GM21737 (cell line): Measurements from ENCODE around the gene RPS23.

ENCODE experiments used
- ATAC-seq: cut with Tn5 transposase; IDR thresholded peaks from one replicate; pipeline ENCODE4 v1.9.1; 2021; ENCODE audit warnings: mild to moderate bottlenecking, moderate library complexity; ENCODE audit not compliant: unreplicated experiment

RPS23 gene

DNA sequence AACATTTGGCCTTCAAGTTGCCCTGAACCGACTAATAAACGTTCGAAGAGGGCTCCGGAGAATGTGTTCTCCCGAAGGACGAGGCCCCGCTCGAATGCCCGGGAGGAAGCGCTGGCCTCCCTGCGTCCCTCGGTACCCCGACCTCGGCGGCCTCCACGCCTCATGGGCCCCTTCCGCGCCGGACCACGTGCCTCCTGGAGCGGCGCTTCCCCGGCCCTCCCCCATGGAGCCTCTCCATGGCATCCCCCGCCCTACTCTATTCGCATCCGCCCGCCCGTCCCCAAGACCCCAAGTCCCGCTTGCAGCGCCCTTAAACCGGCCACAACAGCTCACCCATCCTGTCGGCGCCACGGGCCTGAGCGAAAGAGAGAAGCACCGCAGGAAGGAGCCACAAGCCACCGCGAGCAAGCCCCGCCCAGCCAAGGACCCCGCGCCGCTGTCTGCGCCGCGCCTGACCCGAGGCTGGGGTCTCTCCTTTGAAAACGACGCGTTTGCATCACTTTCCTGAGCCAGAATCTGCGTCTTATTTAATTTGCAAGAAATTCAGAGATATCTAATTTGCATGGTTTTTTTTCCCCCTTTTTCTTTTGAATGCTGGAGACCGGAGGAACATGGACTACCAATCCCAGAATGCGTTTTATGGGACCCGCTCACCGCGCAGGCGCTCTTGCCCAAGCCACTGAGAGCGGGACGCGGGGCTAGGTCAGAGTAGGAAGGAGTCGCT is at the start of gene RPS23:
RPS23 (minus strand) TSS at position 368 of the 724 bp plus-strand sequence; CDS start at position 337, 31 bp downstream.
- peak; percentile 95 for ATAC-seq

DNA sequence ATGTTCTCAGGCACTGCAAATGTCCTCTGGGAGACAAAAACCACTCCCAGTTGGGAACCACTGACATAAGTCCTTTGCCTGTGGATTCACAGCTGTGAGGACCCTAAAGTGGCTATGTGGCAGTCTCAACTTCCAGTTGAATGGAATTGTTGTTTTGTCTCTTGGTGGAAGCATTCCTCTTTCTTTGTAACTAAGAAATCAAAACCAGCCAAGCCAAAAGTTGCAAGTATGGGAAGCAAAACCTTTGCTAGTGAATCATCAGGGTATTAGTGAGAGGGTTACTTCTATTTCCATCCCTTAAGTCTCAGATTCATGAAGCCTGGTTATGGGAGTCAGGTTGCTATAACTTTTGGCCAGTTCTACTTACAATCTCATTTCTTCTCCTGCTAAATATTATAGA is 49.8 kb upstream of the RPS23 start:
- no peak for ATAC-seq

DNA sequence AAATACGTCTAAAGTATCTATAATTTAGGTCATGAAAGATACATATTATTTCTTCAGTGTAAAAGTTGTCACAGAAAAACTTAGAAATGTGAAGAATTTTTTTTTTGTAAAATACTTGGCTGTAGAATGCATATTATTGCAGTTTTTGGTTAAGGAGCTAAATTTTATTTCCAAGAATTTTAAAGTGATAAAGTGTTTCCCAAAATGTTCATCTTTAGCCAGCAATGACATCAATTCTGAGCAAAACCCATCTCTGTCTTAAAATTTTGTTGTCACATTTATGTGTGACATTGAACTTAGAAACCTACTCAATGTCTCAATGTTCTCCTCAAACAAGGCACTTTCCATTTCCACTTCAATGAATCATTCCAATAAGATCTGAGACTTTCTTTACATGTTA is 47.8 kb upstream of the RPS23 start:
- ATAC-seq = no peak

DNA sequence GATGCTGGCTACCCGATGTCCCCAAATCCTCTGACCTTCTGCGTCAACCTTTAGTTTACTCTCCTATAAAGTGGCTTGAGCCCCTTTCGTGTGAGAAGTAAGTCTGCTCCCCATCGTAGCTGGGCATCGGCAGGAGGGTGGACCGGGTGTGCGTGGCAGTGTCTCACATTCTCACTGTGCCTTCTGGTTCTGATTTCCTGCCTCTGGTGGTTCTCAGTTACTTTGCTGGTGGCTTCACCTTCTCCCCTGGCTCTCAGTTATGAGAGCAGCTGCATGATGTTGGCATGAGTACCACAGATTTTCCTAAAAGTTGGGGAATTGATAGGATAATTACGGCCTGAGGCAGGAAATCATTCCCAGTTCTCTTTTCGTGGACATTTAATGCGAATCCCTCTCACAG is 47.0 kb upstream of the RPS23 start:
- no peak for ATAC-seq

DNA sequence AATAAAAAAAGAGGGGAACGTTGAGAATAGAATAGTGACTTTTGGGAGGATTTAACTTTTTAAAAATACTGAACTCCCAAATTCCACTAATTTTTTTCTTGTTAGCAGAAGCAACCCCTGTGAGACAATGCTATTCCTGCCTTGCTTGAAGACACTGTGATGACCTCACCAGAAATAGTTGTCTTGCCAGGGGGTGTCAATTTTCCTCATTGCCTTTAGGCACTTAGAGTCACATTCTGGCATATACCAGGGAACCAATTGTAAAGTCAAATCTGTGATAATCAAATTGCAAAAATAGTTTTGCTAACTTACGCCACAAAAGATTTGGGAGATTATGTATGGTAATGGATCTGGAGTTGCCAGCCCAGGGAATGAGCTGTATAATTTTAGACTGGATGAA is 42.8 kb upstream of the RPS23 start:
- ATAC-seq = no peak

DNA sequence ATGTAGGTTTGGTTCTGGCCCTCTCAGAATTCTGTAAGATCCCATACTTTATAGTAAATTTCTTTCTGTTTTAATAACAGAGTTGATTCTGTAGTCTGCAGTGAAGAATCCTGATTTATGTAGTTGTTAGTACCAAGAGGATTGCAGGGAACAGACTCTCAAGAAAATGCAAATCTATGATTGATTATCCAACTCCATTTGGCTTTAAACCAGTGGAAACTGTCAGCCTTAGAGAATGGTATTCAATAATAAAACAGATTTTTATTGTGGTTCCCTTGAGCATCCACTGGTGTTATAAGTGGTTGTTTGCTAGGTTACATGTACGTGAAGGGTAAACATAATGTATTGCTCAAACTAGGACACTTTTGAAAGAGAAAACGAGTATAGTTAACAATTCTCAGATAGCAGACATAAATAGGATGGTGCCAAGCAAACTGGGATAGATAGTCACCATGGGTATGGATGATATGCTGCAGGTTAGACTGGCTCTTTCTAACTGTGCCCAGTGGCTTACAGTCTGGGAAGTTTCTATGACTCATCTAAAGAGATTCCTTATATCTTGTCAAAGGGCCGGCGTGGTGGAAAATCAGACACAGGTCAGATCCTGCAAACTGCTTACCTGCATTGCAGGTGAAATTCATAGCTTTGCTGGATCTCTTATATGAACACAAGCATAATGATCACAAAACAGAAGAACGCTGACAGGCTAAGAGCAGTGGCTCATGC is 41.7 kb upstream of the RPS23 start:
- no peak for ATAC-seq

DNA sequence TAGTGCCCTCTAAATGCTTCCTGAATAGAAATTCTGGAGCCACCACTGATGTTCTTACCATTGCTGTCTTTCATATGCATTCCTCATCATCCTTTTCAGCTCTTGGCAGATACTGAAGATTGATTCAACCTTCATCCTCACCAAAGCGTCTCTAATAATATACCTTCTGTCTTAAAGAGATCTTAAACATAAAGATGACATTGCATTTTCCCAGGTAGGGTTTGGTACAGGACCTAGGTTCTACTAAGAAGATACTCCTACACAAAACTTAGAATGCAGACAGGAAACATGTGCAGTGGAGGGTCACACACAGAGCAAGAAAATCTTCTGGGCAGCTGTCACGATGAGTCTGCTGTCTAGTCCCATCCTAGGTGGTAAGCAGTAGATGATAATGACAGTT is 41.0 kb upstream of the RPS23 start:
- no peak for ATAC-seq

DNA sequence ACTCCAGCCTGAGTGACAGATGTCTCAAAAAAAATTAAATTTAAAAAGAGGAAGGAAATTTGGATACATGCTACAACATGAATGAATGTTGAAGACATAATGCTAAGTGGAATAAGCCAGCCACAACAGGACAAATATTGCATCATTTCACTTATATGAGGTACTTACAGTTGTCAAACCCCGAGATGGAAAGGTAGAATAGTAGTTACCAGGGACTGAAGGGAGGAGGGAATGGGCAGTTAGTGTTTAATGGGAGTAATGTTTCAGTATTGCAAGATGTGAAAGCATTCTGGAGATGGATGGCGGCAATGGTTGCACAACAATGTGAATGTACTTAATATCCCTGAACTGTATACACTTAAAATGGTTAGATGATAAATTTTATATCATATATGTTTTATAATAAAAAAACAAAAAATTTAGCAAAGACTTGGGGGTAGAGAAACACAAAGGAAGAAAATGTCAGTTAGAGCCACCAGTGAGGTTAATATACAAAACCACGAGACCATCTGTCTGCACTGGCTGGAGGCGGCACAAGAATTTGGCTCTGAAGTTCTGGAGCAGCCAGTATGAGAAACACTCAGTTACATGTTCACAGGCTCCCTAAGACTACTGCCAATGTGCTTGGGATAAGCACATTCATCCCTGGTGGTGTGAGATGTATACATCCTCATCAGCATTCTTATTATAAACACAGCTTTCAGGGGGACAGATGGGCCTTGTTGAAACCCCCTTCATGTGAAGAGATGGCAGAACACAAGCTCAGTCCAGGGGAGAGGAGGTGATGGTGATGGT is 37.0 kb upstream of the RPS23 start:
- ATAC-seq = no peak

DNA sequence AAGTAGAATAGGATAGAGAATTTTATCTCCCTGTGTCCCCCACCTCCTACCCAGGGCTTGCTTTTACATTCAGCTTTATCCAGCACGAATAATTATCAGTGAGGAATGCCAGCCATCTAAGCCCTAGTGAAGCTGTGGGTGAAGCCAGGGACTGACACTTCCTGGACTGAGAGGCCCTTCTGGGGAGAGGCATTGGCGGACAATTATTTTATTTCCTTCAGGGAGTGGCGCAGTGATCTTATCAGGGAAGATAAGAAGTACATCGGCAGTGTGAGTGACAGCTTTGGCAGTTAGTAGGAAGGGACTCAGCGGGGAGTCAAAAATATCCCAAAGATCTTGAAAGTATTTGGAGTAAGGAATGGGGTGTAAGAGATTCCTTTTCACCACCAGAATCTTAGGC is 34.9 kb upstream of the RPS23 start:
- ATAC-seq = no peak

DNA sequence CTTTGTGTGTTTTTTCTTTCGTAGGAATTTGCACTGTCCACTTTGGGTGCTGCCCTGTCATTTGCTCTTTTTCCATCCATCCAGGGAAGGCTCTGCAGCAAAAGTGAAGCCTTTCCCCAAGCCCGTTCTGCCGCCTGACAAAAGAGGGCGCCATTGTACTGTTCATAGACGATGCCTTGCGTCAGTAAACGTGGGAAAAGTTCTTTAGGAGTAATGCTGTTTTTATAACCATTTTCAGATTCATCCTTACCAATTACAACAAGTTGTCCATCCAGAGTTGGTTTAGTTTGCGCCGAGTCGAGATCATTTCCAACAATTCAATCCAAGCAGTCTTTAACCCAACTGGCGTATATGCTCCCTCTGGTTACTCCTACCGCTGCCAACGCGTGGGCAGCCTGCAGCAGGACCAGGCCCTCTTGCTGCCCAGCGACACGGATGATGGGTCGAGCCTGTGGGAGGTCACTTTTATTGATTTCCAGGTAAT is 34.3 kb upstream of the RPS23 start:
- ATAC-seq = no peak

DNA sequence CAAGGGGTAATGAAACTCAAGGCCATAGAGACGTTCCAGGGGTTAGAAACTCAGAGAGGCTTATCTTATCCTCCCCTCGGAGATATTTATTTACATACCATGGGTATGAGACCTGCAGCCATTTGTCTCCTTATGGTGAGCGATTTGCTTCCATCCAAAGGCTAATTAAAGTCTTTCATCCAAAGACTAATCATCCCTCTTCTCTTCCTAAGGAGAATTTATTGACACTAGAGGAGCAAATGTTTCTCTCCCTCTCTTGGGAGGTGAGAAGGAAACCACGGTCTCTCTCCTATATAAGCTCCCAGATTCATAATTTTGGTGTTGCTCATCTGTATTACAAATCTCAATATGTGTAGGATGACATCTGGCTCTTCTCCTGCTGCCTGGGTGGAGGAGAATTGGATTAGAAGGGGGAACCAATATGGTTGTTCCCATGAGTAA is 31.0 kb upstream of the RPS23 start:
- no peak for ATAC-seq

DNA sequence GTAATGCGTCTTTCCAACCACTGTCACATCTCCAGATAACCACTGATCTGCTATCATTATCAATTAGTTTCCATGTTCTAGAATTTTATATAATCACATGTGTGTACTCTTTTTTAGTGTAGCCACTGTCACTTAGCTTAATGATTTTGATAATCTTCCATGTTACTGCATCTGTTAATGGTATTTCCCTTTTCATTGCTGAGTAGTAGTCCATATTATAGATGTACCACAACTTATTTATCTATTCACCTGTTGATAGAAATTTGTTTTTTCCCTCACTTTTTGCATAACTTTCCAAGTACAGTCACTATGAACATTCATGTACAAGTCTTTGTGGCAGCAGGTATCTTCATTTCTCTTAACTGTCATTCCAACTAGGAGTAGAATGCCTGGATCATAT is 30.3 kb upstream of the RPS23 start:
- no peak for ATAC-seq

DNA sequence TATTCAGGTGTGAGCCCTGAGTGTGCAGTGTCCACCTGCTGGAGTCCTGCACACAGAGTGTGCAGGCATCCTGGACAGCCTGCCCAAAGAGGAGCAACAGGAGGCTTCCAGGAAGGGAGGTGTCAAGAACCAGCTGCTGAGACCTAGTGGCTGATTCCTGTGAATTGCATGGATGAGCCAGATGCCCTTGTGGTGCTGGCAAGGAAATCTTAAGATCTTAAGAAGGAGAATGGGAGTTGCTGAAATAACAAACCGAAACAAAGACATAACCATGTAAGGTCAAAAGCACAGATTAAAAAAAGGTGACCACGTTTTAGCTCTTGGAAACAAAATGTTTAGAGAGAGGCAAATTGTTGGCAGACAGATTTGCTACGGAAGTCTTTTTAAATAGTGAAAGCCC is 29.3 kb upstream of the RPS23 start:
- ATAC-seq = no peak

DNA sequence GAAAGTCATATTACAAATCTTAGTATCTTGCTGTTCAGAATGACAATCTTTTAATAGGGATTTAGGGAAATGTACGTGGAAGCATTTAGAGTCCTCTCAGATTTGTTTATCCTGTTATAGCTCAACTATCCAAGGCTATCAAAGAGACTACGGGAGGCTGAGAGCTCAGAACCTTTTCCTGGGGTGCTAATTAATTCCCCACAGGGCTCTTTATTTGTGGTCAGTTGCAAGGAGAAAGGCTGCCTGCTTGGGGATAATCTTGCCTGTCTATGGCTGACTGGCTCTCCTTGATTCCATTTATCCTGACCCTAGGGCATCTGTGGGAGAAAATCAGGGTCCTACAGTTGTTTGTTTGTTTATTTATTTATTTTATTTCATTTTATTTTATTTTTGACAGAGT is 28.0 kb upstream of the RPS23 start:
- ATAC-seq = no peak

DNA sequence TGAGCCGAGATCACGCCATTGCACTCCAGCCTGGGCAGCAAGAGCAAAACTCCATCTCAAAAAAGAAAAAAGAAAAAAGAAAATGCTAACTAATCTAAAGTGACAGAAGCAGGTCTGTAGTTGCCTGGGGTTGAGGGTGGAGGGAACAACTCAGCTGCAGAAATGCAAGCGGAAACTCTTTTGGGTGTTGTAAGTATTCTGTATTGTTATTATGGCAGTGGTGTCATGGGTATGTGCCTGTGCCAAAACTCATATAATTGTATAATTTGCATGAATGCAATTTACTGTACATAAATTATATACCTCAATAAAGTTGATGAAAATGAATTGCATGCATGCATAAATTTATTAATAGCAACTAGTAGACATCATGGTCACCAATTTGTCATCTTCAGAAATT is 23.0 kb upstream of the RPS23 start:
- ATAC-seq = no peak

DNA sequence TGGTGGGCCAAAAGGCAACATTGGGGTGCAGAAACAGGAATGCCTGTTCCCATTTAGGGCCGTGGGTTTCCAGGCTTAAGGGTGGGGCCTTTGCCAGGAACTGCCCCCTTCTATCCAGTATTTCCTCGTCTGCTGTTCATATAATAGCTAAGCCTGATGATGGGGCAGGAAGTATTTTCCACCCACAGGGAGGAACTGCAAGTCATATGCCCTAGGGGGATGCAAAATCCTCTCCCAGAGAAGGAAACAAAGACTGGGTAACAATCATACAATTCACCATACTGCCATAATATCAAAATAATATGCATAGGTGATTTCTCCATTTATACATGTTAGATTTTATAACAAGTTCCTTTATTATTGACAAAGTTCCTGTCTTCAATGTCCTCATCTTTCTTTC is 20.5 kb upstream of the RPS23 start:
- no peak for ATAC-seq

DNA sequence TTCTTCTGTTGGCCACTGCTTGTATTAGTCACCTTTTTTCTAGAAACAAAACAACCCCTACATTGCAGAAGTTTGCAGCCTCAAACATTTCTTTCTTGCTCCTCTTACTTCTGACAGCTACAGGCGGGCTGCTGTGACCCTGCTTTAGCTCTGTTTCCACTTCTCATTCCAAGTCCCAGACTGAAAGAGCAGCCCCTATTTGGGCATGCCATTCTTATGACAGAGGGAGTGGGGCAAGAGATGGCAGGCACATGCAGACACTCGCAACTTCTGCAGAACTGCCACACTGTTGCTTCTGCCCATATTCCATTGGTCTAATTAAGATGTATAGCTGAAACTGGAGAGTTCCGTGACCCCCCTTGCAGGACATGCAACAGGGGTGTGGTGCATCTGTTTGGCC is 19.6 kb upstream of the RPS23 start:
- ATAC-seq = no peak

DNA sequence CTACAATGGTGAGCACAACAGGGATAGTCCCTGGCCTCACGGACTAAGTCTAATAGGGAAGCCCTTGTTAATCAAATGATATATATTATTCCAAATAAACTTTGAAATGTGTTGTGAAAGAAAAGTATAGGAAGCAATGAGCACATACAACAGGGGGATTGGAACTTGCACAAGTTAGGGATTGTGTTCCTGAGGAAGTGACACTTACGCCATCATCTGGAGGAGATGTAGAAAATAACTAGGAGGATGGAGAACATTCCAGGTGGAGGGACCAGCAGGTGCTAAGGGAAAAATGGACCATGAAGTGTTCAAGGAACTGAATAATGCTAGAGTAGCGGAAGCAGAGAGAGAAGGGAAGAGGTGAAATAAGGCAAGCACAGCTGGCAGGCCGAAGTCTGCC is 18.8 kb upstream of the RPS23 start:
- ATAC-seq = no peak

DNA sequence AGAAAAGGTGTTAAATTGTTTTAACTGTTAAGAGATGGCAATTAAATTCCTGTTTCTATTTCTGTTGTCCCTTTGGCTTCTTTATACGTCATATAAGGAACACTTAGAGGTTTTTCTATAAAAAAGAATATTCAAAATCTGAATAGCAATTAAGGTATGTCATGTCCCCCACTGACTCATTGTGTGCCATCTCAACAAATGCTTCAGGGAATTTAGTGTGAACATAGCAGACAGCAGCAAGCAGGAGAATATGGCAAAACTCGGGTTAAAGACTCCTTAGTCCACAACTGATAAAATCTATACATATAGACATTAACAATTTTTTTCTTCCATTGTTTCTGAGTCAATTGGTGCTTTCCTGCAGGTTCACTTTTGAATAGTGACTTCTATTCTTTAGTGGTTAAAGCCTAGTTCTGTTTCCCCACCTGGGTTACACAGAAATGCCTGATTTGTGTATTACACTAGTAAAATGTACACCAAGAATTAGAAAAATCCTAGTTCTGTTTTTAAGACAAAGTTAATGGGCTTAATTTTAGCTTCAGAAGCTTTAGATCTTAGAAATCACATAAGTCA is 17.9 kb upstream of the RPS23 start:
- no peak for ATAC-seq

DNA sequence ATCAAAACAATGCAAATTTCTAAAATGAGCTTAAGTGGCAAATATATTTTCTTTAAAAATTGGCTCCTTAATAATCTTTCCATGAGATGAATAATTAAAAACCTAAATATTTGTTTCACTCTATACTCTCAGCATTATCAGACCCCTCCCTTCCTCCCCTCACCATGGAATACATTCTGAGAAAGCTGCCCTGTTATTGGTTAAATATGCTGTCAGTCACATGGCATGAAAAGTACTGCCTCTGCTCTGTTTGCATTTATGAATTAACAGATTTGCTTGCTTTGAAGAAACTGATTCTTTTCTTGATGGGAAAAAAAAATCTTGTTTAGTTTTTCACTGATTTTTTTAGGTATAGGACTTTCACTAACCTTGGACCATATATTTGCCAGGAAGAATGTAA is 17.0 kb upstream of the RPS23 start:
- no peak for ATAC-seq

DNA sequence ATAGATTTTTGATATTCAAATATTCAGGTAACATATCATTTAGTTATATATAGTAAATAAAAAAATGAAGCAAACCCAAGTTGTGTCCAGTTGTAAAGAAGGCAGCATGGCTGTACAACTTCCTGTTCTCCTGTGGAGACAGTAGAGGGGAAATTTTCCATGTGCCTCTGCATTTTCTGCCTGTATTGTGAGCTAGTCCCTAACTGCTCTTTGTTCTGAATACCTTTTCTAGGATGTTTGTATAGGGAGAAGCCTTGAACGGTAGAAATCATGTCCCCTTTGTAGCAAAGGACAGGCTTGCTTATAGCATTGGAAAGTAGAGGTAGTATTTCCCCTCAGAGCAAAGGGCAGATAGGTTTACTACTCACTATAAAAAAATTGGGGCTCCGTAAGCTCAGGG is 13.3 kb upstream of the RPS23 start:
- ATAC-seq = no peak
